NB4 (cell line): ENCODE results near the gene C8B.

Experiments used
- DNase-seq: peaks from one replicate; pipeline ENCODE4 v3.0.0; 2010; ENCODE audit warnings: low read depth
- H3K4me3 ChIP-seq: one replicate; pipeline ENCODE4 v1.5.1; 2011; ENCODE audit warnings: mild to moderate bottlenecking, low read depth, low read length, moderate library complexity
- CTCF ChIP-seq: IDR thresholded peaks from one replicate; pipeline ENCODE4 v1.5.1; 2012; ENCODE audit warnings: low read depth, low read length
- MAX ChIP-seq: IDR thresholded peaks from 2 replicates; pipeline ENCODE4 v1.6.1; 2011; ENCODE audit warnings: low read depth, low read length
- MYC ChIP-seq: IDR thresholded peaks from 2 replicates; pipeline ENCODE4 v1.6.1; 2011; ENCODE audit warnings: low read depth, low read length
- POLR2A ChIP-seq: IDR thresholded peaks from 2 replicates; pipeline ENCODE4 v1.6.1; 2011; ENCODE audit warnings: mild to moderate bottlenecking; ENCODE audit not compliant: insufficient read length; ENCODE audit errors: extremely low read depth

The C8B gene

DNA sequence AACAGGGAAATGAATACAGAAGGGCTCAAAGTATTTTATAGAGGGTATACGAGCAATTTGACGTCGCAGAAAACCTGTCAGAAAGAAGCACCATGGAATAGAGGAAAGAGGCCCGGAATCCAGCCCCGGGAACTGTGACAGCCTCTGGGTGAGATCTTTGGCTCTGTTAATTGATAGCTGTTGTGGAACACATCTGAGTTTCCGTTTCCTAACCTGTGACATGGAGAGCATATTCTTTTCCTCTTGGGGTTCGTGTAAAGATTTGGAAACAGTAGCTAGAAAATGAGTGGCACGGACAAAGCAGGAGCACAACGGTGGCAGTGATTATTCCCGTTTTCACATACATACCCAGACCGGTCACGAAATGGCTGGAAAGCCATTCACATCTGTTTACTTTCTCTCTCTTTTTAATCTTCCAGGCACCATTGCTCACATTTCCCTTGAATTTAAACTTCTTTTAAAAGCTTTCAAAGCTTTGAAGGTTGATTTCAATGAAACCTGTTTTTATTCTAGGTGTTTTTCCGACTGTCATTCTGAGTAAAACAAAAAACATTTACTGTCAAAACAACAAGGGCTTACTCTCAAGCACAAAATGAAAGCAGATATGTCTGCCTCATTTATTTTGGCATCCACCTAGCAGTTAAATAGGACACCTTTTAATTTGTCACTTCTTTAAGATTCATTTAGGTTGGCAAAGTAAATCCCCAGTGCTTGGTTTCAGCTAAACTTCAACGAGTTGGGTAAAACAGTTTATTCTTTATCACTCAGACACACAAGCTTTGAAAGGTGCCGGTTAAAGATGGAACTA is 26.7 kb upstream of the C8B start:
- DNase-seq, result no peak
- no peak overlapping the region for H3K4me3 ChIP-seq
- TF ChIP-seq POLR2A (no peak), MAX (no peak), MYC (no peak), CTCF (no peak)

DNA sequence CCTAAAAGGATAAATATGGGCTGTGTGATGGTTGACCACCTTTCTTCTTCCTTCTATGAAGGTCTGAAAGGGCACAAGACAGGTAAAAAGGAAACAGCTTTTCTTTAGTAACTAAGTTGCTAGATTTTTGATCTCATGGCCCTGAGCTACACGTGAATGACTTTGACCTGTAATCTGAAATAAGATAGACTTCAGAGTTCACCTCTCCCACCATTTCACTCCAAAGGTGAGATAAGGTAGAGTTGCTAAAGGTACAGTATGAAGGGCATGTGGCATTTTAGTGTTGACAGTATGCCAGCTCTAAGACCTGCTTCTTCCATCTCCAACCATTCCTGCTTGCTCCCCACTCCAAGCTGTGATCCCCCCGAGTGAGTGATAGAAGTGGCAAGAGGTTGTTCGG is 25.8 kb upstream of the C8B start:
- DNase-seq, result no peak
- H3K4me3 ChIP-seq, result no peak overlapping the region
- TF ChIP-seq MYC (no peak), POLR2A (no peak), MAX (no peak), CTCF (no peak)

GRCh38 chr1:56986397-56986796 is 20.6 kb upstream of the C8B start:
- TF ChIP-seq CTCF (no peak), POLR2A (no peak), MYC (no peak), MAX (no peak)
- no peak overlapping the region for H3K4me3 ChIP-seq
- no peak for DNase-seq

DNA sequence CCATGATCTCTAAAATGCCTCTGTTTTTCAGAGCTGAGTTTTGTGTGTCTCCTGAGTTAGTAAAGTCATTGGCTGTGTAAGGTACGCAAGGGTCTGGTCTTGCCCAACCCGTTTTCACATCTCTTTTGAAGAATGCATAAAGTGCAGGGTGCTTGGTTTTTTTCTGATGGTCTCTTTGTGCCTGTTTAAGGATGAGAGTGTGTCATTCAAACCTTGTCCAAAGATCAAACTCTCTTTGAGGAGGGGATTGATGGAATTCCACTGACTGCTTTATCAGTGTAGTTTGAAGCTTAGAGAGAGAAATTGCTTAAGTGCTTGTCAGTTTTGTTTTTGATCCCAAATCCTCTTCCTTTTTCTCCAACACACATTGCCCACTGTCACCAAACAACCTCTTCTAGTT is 20.0 kb upstream of the C8B start:
- no peak for TF ChIP-seq MYC
- no peak for TF ChIP-seq POLR2A
- TF ChIP-seq CTCF, result no peak
- no peak for TF ChIP-seq MAX
- no peak for DNase-seq
- no peak overlapping the region for H3K4me3 ChIP-seq

- TF ChIP-seq MYC, result no peak
- TF ChIP-seq MAX, result no peak
- no peak for TF ChIP-seq CTCF
- DNase-seq, result no peak
- no peak overlapping the region for H3K4me3 ChIP-seq
These were observed 17.7 kb upstream of the C8B start for GRCh38 chr1:56983484-56983883.
